ENCODE measurements around the gene SLC7A9. TPM values are rescaled to one million over a fixed set of nuclear protein-coding genes. Genes with fewer than 3 reads are reported as not detected.
"Not testable (repeated sequence)": the region's sequence is repeated elsewhere in the genome, so short reads cannot be mapped to it uniquely, and the experiment has no call there.

Gene SLC7A9
- total RNA-seq, 1 donor from 2014 or later, result 0.21 TPM

DNA sequence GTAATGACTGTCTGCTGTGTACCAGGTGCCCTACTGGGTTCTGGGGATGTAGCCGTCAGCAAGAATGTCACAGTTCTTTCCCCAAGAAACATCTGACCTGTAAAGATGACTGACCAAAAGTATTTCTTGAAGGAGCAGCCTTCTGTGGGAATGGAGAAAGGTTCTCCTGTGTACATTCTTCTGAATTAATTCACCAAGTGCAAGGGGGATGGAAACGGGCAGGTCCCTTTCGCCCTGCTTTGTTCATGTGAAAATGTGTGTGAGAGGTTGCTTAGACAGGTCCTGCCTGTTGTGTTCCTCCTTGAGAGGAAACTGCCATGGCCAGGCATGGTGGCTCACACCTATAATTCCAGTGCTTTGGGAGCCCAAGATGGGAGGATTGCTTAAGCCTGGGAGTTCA lies 57.0 kb downstream of the SLC7A9 start:
- intact Hi-C loops (cut with micrococcal nuclease), result no loop called here

DNA sequence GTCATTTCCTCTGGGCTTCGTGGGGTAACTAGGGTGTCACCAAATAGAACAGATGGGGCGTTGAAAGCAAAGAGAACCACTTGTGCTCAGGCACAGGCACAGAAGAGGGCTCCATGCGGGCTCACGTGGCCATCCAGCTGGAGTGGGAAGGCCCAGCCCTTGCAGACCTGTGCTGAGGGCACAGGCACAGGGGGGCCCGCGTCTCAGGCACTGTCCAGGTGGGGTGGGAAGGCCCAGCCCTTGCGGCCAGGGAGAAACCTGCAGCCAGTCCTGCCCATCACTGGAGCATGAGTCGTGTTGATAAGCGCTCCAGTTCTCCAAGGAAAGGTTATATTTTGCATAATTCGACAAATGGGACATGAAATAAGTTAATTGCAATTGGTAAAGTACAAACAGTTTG lies 57.5 kb downstream of the SLC7A9 start:
- intact Hi-C loops (cut with micrococcal nuclease), result no loop called here
- no peak overlapping the region for H3K4me3 Mint-ChIP-seq (ENCODE audit: low read depth)
- no peak overlapping the region for H3K27ac Mint-ChIP-seq
- H3K36me3 Mint-ChIP-seq (ENCODE audit: low read depth), result no peaks in the 10 kb centered on the region
- peaks cover 5% of the 10 kb centered on the region for H3K4me1 Mint-ChIP-seq (ENCODE audit: low read depth)
- no peaks in the 10 kb centered on the region for H3K9me3 Mint-ChIP-seq
- H3K27me3 Mint-ChIP-seq (ENCODE audit: low read depth), result no peaks in the 10 kb centered on the region
- DNase-seq (ENCODE audit: low spot score), result no peak

More for the DNA sequence above, 57.0 kb downstream of the SLC7A9 start:
- H3K27ac Mint-ChIP-seq, result no peak overlapping the region
- H3K4me1 Mint-ChIP-seq (ENCODE audit: low read depth), result peaks cover 5% of the 10 kb centered on the region
- H3K4me3 Mint-ChIP-seq (ENCODE audit: low read depth), result no peak overlapping the region
- H3K36me3 Mint-ChIP-seq (ENCODE audit: low read depth), result no peaks in the 10 kb centered on the region
- H3K9me3 Mint-ChIP-seq, result no peaks in the 10 kb centered on the region
- H3K27me3 Mint-ChIP-seq (ENCODE audit: low read depth), result no peaks in the 10 kb centered on the region
- no peak for DNase-seq (ENCODE audit: low spot score)

DNA sequence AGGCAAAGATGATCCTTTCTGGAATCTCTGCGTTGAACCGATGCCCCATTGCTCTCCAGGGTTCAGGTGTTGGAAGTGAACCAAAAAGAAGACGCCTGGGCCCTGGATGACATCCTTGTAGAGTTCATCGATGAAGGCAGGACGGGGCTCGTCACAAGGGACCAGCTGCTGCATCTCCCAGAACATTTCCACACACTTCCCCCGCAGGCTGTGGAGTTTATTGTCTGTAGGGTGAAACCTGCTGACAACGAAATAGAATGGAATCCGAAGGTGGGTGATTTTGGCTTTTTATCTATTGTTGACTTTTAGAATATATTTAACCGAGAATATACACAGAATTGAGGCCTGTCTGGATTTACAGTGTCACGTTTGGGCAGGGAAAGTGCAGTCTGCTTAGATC lies 58.4 kb downstream of the SLC7A9 start:
- Mint-ChIP-seq H3K27ac (no peak overlapping the region), H3K4me1 (ENCODE audit: low read depth) (peaks cover 5% of the 10 kb centered on the region), H3K36me3 (ENCODE audit: low read depth) (no peaks in the 10 kb centered on the region), H3K27me3 (ENCODE audit: low read depth) (no peaks in the 10 kb centered on the region), H3K4me3 (ENCODE audit: low read depth) (no peak overlapping the region), H3K9me3 (no peaks in the 10 kb centered on the region)
- intact Hi-C loops (cut with micrococcal nuclease), result no loop called here
- DNase-seq (ENCODE audit: low spot score), result no peak

DNA sequence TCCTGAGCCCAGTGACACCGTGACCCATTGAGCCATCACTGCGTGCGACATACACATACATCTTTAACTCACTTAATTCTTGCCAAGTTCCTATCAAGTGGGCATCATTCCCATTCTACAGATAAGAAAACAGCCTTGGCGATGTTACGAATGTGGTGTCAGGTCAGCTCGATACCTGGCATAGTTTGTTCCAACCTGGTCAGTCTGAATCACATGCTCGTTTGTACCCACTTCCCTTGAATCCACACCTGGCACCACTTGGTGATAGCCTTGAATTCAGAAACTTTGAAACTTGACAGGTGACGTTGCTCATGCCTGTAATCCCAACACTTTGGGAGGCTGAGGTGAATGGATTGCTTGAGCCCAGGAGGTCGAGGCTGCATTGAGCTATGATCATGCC lies 59.1 kb downstream of the SLC7A9 start:
- H3K4me1 Mint-ChIP-seq (ENCODE audit: low read depth), result peaks cover 5% of the 10 kb centered on the region
- H3K27ac Mint-ChIP-seq, result no peak overlapping the region
- no peak overlapping the region for H3K4me3 Mint-ChIP-seq (ENCODE audit: low read depth)
- intact Hi-C loops (cut with micrococcal nuclease), result no loop called here
- no peaks in the 10 kb centered on the region for H3K36me3 Mint-ChIP-seq (ENCODE audit: low read depth)
- H3K9me3 Mint-ChIP-seq, result no peaks in the 10 kb centered on the region
- H3K27me3 Mint-ChIP-seq (ENCODE audit: low read depth), result no peaks in the 10 kb centered on the region
- DNase-seq (ENCODE audit: low spot score), result no peak

DNA sequence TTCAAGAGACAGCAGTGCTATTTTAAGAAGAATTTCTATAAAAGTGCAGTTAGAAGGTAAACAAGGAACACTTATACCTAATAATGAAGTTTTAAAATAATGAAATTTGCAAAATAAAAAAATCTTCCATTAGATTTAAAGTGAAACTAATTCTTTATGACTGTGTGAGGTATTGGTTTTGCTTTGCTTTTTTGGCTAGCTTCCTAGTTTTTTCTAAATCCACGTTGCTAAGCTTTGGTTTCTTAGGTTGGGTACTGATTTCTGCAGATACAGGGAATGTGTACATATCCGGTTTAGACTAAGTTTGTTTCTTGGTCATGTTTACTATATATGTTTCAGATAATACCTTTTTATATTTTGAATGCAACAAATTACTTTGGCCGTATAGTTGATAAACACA lies 59.8 kb downstream of the SLC7A9 start:
- Mint-ChIP-seq H3K27ac (no peak overlapping the region), H3K4me3 (ENCODE audit: low read depth) (no peak overlapping the region), H3K27me3 (ENCODE audit: low read depth) (no peaks in the 10 kb centered on the region), H3K4me1 (ENCODE audit: low read depth) (peaks cover 5% of the 10 kb centered on the region), H3K9me3 (no peaks in the 10 kb centered on the region), H3K36me3 (ENCODE audit: low read depth) (no peaks in the 10 kb centered on the region)
- intact Hi-C loops (cut with micrococcal nuclease), result no loop called here
- no peak for DNase-seq (ENCODE audit: low spot score)

DNA sequence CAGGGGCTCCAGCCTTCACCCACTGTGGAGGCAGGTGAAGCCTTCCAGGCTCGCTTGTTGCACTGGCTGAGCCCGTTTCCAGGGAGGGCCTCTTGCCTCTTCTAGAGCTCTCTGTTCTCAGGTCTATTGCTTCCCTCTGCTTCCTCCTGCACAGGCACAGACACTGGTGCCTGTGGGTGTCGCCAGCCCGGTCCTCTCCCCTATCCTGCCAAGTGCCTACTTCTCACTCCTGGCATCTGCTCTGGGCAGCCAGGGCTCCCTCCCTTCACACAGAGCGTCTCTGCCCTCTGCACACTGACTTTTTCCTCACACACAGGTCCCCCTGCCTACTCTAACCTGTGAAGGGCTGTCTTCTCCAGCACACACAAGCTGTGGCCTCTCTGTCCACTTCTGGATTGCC lies 60.3 kb downstream of the SLC7A9 start:
- Mint-ChIP-seq H3K36me3 (ENCODE audit: low read depth) (no peaks in the 10 kb centered on the region), H3K27ac (no peak overlapping the region), H3K4me3 (ENCODE audit: low read depth) (no peak overlapping the region), H3K4me1 (ENCODE audit: low read depth) (peaks cover 5% of the 10 kb centered on the region), H3K27me3 (ENCODE audit: low read depth) (no peaks in the 10 kb centered on the region), H3K9me3 (no peaks in the 10 kb centered on the region)
- DNase-seq (ENCODE audit: low spot score), result no peak
- intact Hi-C loops (cut with micrococcal nuclease), result no loop called here

DNA sequence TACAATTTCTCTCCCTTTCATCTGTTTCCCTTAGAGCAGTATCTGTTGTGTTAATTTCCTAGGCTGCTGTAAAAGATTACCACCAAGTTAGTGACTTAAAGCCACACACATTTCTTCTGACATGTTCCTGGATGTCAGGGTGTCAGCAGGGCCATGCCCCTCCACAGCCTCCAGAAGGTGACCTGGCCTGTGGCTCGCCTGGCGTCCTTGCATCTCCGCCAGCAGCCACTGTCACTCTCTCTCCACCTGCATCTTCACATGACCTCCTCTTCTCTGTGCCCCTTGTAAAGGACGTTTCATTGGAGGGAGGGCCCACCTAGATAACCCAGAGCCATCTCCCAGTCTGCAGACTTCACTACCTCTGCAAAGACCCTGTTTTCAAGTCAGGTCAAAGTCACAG lies 61.3 kb downstream of the SLC7A9 start:
- peaks cover 5% of the 10 kb centered on the region for H3K4me1 Mint-ChIP-seq (ENCODE audit: low read depth)

DNA sequence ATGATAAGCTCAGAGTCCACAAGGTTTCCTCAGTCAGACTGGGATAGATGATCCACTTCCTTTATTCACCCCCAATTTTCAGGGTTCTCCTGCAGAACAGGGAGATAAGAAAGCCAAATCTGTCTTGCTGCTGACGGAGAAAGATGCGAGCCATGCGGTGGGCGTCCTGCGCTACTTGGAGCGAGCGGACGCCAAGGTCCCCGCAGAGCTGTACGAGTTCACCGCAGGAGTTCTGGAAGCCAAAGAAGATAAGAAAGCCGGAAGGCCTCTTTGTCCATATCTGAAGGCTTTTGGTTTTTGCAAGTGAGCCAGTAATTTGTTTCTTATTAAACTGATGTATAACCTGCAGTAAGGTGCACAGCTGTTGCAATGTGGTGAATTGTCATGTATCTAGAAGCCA lies 66.7 kb downstream of the SLC7A9 start:
- intact Hi-C loops (cut with micrococcal nuclease), result no loop called here
- Mint-ChIP-seq H3K27me3 (ENCODE audit: low read depth) (no peaks in the 10 kb centered on the region), H3K4me1 (ENCODE audit: low read depth) (no peaks in the 10 kb centered on the region)

More for the DNA sequence above, 61.3 kb downstream of the SLC7A9 start:
- Mint-ChIP-seq H3K27me3 (ENCODE audit: low read depth) (no peaks in the 10 kb centered on the region), H3K9me3 (no peaks in the 10 kb centered on the region), H3K4me3 (ENCODE audit: low read depth) (no peak overlapping the region), H3K36me3 (ENCODE audit: low read depth) (no peaks in the 10 kb centered on the region), H3K27ac (no peak overlapping the region)
- DNase-seq (ENCODE audit: low spot score), result no peak
- intact Hi-C loops (cut with micrococcal nuclease), result no loop called here

DNA sequence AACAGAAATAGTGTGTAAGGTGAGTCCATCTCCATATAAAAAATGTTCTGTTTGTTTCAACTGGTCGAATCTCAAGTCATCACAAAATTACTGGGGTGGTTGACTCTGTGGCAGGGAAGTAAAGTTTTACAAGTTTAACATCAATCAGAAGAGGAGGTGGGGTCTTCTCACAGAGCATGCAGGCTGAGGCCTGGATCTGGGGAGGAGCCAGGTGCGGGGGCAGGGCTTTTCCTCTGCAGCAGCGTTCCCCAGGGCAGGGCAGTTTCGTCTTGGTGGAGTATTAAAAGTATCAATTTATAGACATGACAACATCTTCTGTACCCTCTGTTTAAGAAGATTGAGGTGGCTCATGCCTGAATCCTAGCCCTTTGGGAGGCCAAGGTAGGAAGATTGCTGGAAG lies 68.8 kb downstream of the SLC7A9 start:
- no peak for DNase-seq (ENCODE audit: low spot score)
- intact Hi-C loops (cut with micrococcal nuclease), result no loop called here
- H3K27ac Mint-ChIP-seq, result no peak overlapping the region

More for the DNA sequence above, 66.7 kb downstream of the SLC7A9 start:
- Mint-ChIP-seq H3K9me3 (no peaks in the 10 kb centered on the region), H3K27ac (no peak overlapping the region), H3K4me3 (ENCODE audit: low read depth) (no peak overlapping the region), H3K36me3 (ENCODE audit: low read depth) (no peaks in the 10 kb centered on the region)
- DNase-seq (ENCODE audit: low spot score), result no peak

DNA sequence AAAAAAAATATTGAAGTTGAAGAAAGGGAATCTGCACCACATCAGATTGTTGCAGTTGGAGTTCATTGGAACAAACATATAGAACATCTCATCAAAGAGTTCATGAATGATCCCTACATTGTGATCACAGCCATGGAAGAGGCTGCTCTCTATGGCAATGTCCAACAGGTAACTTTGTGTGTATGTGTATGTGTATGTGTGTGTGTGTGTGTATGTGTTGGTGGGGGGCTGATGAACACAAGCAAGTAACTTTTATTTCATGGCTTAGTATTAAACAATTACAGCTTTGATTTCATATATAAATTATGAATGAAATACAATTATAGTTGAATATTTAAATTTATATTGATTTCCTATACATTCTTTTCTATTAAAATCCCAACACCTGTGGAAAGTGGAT lies 69.4 kb downstream of the SLC7A9 start:
- Mint-ChIP-seq H3K36me3 (ENCODE audit: low read depth) (no peaks in the 10 kb centered on the region), H3K9me3 (no peaks in the 10 kb centered on the region), H3K27me3 (ENCODE audit: low read depth) (no peaks in the 10 kb centered on the region), H3K4me1 (ENCODE audit: low read depth) (no peaks in the 10 kb centered on the region), H3K4me3 (ENCODE audit: low read depth) (no peak overlapping the region), H3K27ac (no peak overlapping the region)
- intact Hi-C loops (cut with micrococcal nuclease), result no loop called here
- DNase-seq (ENCODE audit: low spot score), result no peak

More for the DNA sequence above, 68.8 kb downstream of the SLC7A9 start:
- Mint-ChIP-seq H3K9me3 (no peaks in the 10 kb centered on the region), H3K36me3 (ENCODE audit: low read depth) (no peaks in the 10 kb centered on the region), H3K4me3 (ENCODE audit: low read depth) (no peak overlapping the region), H3K4me1 (ENCODE audit: low read depth) (no peaks in the 10 kb centered on the region), H3K27me3 (ENCODE audit: low read depth) (no peaks in the 10 kb centered on the region)

DNA sequence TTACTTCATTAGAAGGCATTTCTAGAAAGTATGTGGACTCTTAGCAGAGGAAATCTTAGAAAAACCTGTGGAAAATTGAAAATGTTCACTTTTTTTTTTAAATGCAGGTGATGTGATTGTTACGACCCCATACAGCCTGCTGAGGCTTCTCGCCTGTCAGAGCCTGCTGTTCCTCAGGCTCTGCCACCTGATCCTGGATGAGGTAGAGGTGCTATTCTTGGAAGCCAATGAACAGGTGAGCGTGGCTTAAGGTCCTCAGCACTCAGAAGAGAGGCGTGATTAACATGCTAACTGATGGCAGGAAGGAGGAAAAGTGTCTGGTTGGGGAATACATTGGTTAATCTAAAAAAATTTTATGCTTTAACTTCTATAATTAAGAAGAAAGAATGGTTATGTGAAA lies 71.4 kb downstream of the SLC7A9 start:
- Mint-ChIP-seq H3K9me3 (no peaks in the 10 kb centered on the region), H3K36me3 (ENCODE audit: low read depth) (no peaks in the 10 kb centered on the region), H3K27me3 (ENCODE audit: low read depth) (no peaks in the 10 kb centered on the region), H3K4me1 (ENCODE audit: low read depth) (peaks cover 8% of the 10 kb centered on the region), H3K4me3 (ENCODE audit: low read depth) (no peak overlapping the region), H3K27ac (no peak overlapping the region)
- intact Hi-C loops (cut with micrococcal nuclease), result loop anchor here (10.0 kb wide), 1 partner anchor 93 kb away; no protein-coding TSS in a partner anchor
- no peak for DNase-seq (ENCODE audit: low spot score)

DNA sequence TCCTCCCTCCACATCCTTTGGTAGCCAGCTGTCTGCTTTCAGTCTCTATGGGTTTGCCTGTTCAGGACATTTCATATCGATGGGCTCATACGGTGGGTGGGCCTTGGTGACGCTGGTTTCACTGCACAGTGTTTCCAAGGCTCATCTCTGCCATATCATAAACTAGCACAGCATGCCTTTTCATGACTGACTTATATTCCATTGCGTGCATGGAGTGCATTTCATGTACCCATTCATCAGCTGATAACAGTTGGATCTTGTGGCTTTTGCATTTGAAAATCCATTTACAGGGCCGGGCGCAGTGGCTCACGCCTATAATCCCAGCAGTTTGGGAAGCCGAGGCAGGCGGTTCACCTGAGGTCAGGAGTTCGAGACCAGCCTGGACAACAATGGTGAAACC lies 80.1 kb downstream of the SLC7A9 start:
- no peaks in the 10 kb centered on the region for H3K9me3 Mint-ChIP-seq
- H3K27me3 Mint-ChIP-seq (ENCODE audit: low read depth), result peaks cover 6% of the 10 kb centered on the region
- H3K4me1 Mint-ChIP-seq (ENCODE audit: low read depth), result peaks cover 15% of the 10 kb centered on the region
- H3K4me3 Mint-ChIP-seq (ENCODE audit: low read depth), result no peak overlapping the region
- no peak overlapping the region for H3K27ac Mint-ChIP-seq
- H3K36me3 Mint-ChIP-seq (ENCODE audit: low read depth), result no peaks in the 10 kb centered on the region
- intact Hi-C loops (cut with micrococcal nuclease), result no loop called here
- no peak for DNase-seq (ENCODE audit: low spot score)

DNA sequence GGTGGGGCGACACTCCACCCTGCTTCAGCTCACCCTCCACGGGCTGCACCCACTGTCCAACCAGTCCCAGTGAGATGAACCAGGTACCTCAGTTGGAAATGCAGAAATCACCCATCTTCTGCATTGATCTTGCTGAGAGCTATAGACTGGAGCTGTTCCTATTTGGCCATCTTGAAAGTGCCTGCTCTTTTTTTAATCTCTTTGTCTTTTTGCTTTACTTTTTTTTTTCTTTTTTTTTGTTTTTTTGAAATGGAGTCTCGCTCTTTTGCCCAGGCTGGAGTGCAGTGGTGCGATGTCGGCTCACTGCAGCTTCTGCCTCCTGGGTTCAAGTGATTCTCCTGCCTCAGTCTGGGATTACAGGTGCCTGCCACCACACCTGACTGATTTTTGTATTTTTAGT lies 81.7 kb downstream of the SLC7A9 start:
- H3K9me3 Mint-ChIP-seq; DNase-seq (ENCODE audit: low spot score); H3K4me1 Mint-ChIP-seq (ENCODE audit: low read depth); intact Hi-C loops (cut with micrococcal nuclease); H3K4me3 Mint-ChIP-seq (ENCODE audit: low read depth); H3K27me3 Mint-ChIP-seq (ENCODE audit: low read depth); H3K27ac Mint-ChIP-seq; H3K36me3 Mint-ChIP-seq (ENCODE audit: low read depth): not testable (repeated sequence)

DNA sequence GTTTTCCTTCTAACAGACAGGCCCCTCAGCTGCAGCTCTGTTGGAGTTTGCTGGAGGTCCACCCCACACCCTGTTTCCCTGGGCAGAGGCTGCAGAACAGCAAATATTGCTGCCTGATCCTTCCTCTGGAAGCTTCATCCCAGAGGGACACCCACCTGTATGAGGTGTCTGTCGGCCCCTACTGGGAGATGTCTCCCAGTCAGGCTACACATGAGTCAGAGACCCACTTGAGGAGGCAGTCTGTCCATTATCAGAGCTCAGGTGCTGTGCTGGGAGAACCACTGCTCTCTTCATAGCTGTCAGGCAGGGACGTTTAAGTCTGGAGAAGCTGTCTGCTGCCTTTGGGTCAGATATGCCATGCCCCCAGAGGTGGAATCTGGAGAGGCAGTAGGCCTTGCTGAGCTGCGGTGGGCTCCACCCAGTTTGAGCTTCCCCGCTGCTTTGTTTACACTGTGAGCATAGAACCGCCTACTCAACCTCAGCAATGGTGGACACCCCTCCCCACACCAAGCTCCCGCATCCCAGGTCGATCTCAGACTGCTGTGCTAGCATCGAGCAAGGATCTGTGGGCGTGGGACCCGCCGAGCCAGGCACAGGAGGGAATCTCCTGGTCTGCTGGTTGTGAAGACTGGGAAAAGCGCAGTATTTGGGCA lies 82.3 kb downstream of the SLC7A9 start:
- H3K4me1 Mint-ChIP-seq (ENCODE audit: low read depth); H3K27me3 Mint-ChIP-seq (ENCODE audit: low read depth); intact Hi-C loops (cut with micrococcal nuclease); H3K9me3 Mint-ChIP-seq; H3K27ac Mint-ChIP-seq; H3K4me3 Mint-ChIP-seq (ENCODE audit: low read depth); H3K36me3 Mint-ChIP-seq (ENCODE audit: low read depth); DNase-seq (ENCODE audit: low spot score): not testable (repeated sequence)
